ENCODE data around the gene MXI1.

The MXI1 gene

DNA sequence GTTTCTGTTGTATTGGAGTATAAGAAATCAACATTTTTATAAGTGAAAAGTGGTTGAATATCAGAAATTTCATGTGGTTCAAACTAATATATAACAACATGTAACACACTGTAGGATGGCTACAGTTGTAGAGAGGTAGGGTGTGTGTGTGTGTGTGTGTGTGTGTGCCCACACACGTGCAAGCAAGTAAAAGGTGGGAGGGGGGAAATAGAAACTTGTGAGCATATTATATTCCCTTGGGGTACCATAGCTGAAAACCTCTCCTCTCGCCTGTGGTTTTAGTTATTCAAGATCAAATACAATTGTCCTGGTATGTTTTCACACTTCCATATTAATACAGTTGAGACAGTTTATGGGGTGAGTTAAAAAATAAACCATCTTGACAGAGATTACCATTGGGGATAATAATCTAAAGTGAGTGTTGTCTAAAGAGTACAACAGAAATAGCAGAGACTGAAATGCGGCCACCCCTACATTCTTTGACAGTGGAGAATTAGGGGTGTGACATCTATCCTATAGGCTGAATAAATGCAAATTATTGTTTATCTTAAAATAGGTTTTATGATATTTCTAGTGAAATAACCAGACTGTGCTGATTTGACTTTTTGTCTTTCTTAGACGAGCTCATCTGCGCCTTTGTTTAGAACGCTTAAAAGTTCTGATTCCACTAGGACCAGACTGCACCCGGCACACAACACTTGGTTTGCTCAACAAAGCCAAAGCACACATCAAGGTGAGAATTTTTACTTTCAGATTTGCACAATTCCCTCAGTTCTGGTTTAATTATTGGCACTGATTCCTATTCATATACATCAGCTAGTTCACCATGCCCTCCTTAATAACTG lies 71.4 kb downstream of the MXI1 start:
- no peak for DNase-seq

DNA sequence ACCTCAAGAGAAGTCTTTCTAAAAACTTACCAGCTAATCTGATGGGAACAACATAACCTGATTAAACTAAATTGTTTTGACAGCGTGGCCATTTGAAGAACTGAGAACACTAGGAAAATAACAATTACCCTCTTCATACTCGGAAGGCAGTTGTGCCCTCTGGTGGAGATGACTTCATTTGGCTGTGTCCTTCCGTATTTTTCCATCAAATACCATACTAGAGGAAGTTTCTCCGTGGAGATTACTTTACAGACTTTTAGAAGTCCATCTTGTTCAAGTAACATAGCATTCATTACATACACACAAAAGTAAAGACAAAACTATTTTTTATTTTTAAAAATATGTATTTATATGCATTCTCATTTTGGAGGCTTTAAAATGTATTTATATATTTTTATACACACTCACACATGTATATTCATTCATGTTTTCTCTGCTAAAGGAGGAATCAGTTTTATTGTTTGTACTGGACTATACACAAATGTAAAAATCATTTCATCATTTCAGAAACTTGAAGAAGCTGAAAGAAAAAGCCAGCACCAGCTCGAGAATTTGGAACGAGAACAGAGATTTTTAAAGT lies 72.1 kb downstream of the MXI1 start:
- DNase-seq = peak; percentile 63 to 95

DNA sequence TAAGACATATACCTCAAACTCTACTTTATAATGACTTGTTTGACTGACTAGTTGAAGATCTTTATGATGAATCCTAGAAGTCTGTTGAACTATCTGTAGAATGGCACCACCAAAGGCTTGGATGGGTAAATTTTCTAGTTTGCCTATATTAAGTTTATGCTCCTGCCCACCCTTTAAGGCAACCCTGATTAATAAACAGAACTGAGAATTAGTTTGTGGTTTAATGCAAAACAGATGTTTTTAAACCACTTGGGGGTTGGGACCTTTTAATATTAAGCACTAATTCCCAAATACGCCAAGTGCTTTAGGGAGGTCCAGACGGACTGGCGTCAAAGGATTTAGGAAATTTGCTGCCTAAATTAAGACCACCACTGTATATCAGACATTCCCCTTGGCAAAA lies 76.9 kb downstream of the MXI1 start:
- DNase-seq = no peak

DNA sequence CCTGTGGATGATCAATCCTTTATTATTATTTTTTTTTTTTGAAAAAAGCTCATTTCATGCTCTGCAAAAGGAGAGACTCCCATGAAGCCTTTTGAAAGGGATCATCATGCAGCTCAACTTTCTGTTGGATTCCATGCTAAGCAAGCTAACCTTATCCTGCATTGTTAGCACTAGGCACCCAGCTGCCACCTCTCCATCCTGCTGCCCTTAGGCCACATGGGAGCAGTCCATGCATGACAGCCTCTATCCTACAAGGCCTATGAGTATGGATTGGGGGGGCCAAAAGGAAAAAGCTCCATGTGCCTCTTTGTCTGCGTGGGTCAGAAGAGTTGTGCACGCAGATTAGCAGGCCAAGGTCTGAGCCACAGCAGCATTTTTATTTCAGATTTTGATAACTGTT lies 78.1 kb downstream of the MXI1 start:
- no peak for DNase-seq

DNA sequence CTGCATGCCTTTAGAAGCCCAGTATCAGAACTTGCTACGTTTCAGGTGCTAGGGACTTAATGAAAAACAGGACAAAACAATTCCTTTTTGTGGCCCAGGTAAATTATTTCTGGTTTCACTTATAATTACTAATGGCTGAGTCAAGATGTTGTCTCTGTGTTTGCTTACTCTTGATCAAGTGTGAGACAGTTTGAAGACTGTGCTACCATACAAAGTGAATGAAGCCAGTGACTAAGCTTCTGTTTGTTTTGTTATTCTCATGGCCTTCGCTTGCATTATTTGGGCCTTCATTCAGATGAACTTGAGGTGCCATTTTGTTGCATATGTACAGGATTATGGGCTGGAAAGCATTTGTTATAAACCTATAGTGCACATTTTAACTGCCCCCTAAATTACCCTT lies 79.4 kb downstream of the MXI1 start:
- DNase-seq = no peak

DNA sequence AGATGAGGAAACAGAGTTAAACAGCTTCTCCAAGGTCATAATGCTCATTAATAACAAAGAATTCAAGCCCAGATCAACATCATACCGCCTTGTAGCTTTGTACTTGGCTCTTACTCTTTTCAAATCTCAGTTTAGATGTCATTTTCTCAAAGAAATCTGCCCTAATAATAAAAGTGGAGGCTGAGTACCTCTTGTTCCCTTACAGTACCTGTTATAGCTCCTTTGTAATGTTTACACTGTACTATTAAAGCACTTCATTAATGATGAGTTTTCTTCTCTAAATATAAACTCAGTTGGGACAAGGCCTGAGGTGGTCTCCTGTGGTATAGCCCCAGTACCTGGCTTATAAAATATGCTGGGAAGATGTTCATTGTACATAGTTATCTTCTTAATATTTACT lies 89.6 kb downstream of the MXI1 start:
- DNase-seq = no peak

DNA sequence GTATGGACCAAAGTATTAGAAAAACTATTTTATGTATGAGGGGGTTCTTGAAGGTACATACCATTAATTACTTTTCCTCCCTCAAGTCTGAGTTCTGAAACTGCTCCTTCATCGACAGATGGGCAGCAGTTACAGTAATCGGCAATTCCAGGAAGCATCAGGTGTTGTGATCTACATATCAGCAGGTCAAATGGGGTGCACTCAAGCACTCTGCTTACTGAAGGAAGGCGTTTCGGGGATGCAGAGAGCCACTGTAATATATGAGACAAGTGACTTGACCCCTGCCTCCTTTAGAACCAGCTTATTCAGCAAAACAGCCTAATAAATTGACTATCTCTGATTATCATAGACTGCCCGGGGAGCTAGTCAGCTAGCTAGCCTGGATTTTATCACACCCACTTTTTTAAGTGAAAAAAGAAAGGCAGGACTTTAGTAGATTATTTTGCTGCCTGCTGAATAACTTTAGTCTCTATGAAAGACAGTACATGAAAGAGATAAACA lies 93.1 kb downstream of the MXI1 start:
- DNase-seq = no peak

DNA sequence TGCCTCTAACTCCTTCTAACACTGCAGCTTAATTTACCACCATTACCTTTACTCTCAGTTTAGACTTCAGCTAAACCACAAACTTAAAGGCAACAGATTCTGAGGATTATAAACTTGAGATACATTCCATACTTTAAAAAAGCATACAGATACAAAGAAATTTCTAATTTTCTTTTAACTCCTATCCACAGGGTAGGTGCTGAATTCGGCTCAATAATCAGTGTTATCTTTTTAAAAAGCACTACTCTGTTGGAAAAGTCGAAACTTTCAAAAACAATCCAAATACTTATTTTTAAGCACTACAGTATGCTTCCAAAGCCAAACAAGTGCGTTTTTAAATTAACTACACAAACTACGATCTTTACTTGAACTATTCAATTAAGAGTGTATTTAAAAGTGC lies 96.3 kb downstream of the MXI1 start:
- DNase-seq = no peak

DNA sequence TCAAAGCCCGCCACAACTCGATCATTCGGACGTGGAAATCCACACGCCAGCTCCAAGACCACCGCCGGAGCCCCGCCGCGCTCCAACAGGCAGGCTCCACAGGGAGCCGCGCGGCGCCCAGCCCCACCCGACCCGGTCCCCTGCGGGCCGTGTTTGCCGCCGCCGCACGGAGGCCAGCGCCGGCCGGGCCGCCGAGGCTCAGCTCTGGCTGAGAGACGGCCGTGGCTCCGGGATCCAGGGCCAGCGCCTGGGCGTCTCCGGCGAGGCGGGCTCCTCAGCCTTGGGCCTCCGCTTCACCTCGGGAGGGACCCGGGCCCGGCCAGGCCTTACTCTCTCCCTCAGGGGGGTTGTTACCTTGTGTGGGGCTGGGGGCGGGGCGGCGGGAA lies 97.0 kb downstream of the MXI1 start:
- peak in 1 of 2 donors; percentile 35 for DNase-seq

DNA sequence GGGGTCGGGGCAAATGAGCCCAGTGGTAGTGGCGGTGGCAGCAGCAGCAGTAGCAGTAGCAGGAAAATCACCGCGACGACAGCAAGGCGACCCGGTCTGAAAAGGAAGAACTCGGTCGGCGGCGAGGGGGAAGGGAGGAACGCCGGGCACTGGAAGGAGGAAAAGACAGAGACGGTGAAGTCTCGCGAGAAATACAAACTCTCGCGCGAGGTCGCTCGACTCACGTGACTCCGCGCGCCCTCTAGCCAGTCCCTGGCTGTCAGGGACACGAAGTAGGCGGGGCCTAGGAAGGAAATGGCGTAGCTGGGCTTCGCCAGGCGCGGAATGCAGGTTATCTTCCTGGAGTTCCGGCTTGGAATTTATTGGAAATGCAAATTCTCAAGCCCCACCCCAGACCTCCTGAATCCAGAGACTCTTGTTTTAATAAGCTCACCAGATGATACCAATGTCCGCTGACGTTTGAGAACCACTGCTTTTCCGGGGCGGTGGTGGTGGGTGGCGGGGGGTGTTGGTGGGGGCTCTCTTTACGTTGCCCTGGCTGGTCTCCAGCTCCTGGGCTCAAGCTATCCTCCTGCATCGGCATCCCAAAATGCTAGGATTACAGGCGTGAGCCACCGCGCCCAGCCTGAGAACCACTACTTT lies 97.5 kb downstream of the MXI1 start, which contains the start of gene SMNDC1:
SMNDC1 (minus strand) TSS at position 141 of the 642 bp plus-strand sequence. CDS start 1,333 bp downstream, outside the sequence.
- peak; percentile 95 to 96 for DNase-seq

DNA sequence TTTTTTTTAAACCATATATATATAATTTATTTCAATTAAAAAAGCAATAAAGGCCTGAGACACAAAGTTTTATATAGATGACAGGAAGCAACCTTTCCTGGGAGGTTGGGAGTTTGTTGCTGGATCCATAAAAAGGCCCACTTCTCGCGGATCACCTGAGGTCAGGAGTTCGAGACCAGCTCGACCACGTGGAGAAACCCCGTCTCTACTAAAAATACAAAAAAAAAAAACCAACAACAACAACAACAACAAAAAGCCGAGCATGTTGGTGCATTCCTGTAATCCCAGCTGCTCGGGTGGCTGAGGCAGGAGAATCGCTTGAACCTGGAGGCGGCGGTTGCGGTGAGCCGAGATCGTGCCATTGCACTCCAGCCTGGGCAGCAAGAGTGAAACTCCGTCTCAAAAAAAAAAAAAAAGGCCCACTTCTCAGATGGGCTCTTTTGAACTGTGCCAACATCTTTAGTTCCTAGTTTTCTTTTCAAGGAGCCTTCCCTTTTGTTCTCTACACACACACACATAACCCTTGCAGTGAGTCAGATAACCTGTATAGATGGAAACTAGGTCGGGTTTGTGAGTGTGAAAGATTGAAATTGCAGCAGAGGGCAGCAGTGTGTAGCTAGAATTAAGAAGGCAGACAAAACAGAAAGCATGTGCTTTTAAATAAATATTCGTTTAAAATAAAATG lies 98.5 kb downstream of the MXI1 start:
- peak in 1 of 2 donors; percentile 64 for DNase-seq

DNA sequence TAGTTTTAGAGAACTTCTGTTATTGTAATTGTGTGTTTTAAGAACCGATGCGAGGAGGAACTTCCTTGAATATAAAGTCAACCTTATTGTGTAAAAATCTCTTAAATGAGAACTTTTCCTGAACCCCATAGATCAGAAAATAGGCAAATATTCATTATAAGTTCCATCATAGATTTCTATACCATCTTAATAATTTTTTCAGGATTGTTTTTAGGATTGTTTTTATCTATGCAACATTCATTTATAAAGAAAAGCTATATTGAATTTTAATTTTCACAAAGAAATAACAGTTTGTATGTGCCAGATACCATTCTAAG lies 99.0 kb downstream of the MXI1 start:
- DNase-seq = no peak

DNA sequence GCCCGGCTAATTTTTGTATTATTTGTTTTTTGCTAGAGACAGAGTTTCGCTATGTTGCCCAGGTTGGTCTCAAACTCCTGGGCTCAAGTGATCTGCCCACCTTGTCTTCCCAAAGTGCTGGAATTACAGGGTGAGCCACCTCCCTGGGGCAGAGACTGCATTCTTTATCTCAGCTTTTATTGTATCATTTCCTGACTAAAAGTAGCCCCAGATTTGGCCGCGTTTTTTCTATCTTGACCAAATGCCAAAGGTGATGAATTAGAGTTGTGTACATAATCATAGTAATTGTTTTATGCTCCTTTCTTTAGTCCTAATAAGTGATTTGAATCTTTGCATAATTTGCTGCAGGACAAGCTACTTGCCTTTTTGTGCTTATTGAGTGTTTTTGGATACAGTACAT lies 100.4 kb downstream of the MXI1 start:
- no peak for DNase-seq

DNA sequence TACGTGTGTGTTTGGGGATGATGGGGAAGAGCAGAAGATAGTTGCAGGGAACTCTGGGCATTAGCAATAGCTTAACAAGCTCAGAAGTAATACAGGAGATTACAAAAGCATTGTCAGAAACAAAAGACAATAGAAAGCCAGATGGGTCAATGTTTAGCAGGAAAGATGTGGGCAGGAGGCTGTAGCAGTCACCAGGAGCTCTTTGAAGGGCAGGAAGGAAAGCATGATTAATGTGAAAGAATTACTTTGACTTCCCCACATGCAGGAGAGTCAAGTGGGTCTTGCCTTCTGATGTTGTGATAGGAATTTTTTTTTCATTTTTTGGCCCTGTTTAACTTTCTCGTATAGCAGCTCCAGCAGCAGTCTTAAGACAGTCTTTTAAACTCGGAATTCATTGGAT lies 103.3 kb downstream of the MXI1 start:
- DNase-seq = no peak

DNA sequence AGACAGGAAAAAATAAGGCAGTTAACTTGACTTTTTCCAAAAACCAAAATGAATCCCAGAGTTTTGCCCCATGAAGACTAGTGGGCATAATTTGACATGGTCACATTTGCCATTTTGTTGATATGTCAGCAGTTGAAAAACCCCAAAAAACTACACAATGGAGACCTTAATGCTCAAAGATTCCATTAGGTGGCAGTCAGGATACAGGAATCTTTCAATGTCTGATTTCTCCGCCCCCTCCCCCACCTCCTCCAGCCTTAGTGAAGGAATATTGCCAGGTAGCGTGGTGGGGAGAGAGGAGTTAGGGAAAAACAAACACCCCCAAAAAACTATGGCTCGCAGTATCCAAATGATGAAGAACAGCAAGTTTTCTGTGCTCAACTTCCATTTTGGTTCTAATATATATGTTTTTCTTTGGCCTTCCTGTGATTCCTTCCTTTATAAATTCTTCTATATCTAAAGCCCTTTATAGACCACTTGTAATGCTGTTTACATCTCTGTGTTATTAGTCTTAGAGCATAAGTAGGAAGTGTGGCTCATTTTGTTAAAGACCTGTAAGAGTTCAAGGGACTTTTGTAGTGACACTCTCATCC lies 104.0 kb downstream of the MXI1 start:
- DNase-seq = peak in 1 of 2 donors; percentile 31

DNA sequence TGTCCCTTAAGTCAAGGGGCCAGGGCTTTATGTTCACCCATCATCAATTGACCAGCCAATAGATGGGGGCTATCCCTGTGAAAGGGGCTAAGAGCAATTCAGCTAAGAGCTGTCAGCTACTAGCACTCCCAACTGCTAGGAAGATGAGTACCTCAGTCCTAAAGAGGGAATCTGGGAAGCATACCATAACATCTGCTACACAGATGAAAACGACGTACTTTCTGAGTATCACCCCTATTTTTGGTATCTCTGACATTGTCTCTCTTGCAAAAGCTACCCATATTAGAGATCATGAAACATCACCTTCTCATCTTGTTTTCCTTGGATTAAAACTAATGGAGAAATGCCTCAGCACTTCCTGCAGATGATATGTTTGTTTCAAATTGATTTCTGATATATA lies 104.8 kb downstream of the MXI1 start:
- DNase-seq = no peak

DNA sequence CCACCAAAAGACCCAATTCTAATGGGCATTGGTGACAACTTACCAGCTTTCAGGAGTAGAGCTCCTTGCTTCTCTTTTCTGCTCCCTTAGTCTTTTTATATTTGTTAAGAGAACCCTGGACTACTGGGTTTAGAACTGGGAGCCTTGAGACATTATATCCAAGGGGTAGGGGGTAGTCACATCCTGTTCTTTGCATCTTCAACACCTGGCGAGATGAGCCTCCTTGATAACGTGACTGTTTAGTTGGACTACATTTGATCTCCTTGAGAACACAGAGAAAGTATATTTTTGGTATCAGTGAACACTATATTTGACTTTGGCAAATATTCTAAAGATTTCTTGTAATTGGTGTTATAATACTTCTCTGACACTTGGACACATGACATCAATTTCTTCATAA lies 106.3 kb downstream of the MXI1 start:
- DNase-seq = no peak

DNA sequence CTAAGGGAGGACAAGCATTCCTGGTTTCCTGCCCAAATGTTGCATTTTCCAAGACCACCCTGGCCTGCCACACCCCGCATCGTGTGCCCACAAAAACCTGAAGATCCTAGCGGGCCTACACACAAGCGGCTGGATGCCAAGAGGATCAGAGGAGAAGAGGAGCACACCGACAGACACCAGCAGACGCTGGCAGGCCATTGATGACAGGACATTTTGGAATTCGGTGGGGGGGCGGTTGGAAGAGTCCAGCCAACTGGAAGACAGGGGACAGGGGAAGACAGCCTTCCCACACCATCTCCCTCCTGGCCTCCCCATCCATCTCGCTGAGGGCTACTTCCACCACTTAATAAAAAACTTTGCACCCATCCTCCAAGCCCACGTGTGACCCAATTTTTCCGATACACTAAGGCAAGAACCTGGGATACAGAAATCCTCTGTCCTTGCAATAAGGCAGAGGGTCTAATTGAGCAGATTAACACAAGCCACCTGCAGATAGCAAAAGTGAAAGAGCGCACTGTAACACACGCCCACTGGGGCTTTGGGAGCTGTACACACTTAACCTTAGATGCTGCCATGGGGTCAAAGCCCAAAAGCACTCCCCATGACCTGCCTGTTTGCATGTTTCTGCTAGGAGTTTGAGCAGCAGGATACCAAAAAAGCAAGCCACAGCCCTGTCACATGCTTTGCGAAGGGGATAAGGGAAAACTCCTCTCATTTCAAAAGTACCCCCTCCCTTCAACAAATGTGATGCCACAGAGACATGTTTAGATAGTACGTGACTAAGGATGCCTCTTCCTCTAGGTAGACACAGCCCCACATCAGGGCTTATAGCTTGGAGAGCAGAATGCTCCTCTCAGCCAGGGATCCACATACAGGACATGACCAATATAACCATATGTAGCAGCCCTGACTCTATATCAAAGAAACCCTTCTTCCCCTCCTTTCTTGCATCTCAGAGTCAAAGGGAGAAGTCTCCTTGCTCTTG lies 110.8 kb downstream of the MXI1 start:
- no peak for DNase-seq

DNA sequence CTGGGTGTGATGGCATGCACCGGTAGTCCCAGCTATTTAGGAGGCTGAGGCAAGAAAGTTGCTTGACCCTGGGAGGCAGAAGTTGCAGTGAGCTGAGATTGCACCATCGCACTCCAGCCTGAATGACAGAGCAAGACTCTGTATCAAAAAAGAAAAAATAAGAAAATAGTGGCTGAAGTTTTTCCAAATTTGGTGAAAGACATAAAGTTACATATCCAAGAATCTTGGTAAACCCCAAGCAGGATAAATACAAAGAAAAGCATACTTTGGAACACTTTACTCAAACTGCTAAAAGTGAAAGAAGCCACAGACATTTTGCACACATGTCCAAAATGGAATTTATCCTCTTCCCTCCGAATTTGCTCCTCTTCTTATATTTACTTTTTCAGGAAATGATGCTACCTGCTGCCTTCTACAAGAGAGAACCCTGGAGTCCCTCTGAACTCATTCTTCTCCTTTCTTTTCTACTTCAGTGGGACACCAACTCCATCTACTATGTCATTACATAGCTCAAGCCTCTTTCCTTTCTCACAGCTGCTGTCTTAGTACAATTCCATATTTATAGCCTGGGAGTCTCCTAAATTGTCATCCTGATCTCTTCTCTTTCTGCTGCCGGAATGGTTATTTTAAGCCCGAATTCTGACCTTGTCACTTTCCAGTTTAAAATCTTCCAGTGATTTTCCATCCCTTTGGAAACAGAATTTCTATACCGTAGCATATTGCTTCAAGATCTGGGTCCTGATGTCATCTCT lies 114.6 kb downstream of the MXI1 start:
- DNase-seq = no peak

DNA sequence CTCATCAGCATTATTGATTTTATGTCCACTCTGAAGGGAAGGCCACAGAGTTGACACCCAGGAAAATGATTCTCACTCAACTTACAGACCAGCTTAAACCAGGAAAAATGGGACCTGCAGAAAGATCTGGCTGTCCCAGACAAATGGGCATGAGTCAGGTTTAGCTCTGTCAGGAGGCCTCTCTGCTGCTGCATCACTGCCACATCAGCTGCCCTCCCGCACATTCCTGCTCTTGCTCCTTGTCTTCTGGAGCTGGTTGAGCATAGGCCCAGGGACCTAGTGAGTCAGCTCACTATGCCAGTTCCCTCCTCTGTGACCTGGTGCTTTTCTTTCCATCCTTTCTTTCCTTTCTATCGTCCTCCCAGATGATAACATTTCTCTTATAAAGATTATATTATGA lies 116.1 kb downstream of the MXI1 start:
- DNase-seq = no peak

DNA sequence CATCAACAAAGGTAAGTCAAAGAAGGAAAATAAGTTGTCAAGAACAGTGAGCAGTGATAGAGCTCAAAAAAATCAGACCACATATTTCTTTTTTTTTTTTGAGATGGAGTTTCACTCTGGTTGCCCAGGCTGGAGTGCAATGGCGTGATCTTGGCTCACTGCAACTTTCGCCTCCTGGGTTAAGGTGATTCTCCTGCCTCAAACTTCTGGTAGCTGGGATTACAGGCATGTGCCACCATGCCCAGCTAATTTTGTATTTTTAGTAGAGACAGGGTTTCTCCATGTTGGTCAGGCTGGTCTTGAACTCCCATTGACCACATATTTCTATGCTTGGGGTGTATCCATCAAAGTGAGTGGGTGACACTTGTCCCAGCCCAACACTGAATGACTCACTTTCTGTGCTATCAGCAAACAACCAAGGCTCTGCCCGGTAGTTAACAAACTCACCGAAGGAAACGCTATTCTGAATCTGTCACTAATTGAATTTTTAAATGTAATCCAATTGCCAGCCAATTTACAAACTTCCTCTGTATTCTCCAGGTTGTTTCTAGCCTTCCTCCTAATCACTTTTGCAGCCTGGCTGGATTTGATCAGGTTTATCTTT lies 116.9 kb downstream of the MXI1 start:
- no peak for DNase-seq

Measured in hippocampal formation (tissue), 2 donors.